DOHH2 (cell line): ENCODE results near the gene COG2.

Experiments
- EZH2phosphoT487 ChIP-seq: fragments of 200-600 bp; sonication (generic); IDR thresholded peaks from 2 replicates; pipeline ENCODE4 v1.6.1; 2017; ENCODE audit warnings: borderline replicate concordance, mild to moderate bottlenecking, antibody characterized with exemption, low read length, moderate library complexity, mixed read lengths
- TF ChIP-seq, protein P1 (sequence below): fragments of 200-600 bp; sonication (generic); IDR thresholded peaks from one replicate; pipeline ENCODE4 v1.5.1; 2014; ENCODE audit warnings: antibody characterized with exemption, mild to moderate bottlenecking, low read depth, low read length; ENCODE audit not compliant: poor library complexity, severe bottlenecking

DNA sequence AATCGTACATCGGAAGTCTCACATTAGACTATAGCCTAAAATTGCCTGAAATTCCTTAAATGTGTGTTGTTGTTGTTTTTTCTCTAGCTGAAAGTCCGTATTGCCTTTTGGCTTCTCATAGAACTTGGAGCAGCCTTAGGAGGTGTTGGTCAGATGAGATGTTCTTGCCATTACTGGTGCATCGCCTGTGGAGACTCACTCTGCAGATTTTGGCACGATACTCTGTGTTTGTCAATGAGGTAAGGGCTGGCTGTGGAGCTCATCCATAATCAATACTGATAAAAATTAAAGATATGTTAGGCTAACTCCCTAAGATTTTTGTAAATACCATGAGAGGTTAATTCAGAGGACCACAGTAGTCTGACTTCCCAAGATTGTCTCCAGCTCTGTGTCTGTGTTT lies 42.7 kb downstream of the COG2 start:
- TF ChIP-seq, protein P1, sequence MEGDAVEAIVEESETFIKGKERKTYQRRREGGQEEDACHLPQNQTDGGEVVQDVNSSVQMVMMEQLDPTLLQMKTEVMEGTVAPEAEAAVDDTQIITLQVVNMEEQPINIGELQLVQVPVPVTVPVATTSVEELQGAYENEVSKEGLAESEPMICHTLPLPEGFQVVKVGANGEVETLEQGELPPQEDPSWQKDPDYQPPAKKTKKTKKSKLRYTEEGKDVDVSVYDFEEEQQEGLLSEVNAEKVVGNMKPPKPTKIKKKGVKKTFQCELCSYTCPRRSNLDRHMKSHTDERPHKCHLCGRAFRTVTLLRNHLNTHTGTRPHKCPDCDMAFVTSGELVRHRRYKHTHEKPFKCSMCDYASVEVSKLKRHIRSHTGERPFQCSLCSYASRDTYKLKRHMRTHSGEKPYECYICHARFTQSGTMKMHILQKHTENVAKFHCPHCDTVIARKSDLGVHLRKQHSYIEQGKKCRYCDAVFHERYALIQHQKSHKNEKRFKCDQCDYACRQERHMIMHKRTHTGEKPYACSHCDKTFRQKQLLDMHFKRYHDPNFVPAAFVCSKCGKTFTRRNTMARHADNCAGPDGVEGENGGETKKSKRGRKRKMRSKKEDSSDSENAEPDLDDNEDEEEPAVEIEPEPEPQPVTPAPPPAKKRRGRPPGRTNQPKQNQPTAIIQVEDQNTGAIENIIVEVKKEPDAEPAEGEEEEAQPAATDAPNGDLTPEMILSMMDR, result no peak
- TF ChIP-seq EZH2phosphoT487, result no peak
